Body of pancreas (tissue), 4 donors: ENCODE measurements around the gene HIF3A.

ENCODE experiments used
- CTCF ChIP-seq, 7 experiments: fragments of 450-650 bp in 4 of 7; fragments of 200-600 bp in 3 of 7; sonication (generic) in 3 of 7; IDR thresholded peaks; one replicate each; pipeline ENCODE4 v1.5.1; 2016 to 2019; ENCODE audit warnings: antibody characterized with exemption in 7 of 7
- POLR2A ChIP-seq, 3 donors: fragments of 450-650 bp; IDR thresholded peaks; one replicate each; pipeline ENCODE4 v1.6.1; 2016; ENCODE audit warnings: antibody characterized with exemption in 3 of 3, mild to moderate bottlenecking in 2 of 3

- TF ChIP-seq CTCF (IDR thresholded peaks at IDR 0.05), result no peak
- no peak for TF ChIP-seq POLR2A (IDR thresholded peaks at IDR 0.05)
Measured at GRCh38 chr19:46328079-46328478, 31.2 kb downstream of the HIF3A start.
